ENCODE measurements around the gene GABRR2. TPM values are rescaled to one million over a fixed set of nuclear protein-coding genes. Genes with fewer than 3 reads are reported as not detected.
A peak's percentile ranks its signal among the peaks of the same experiment; 100 is the strongest.

GABRR2 gene
- total RNA-seq, 4 donors from 2014 or later: 0.26 to 1.7 (median 0.95) TPM; not detected in 1

- Histone ChIP-seq H3K4me1 (peaks cover 7 to 9% of the 10 kb centered on the region in 2 donors), H3K36me3 (no peaks in the 10 kb centered on the region), H3K27me3 (no peaks in the 10 kb centered on the region), H3K9me3 (no peaks in the 10 kb centered on the region), H3K4me3 (no peak overlapping the region), H3K27ac (no peak overlapping the region)
- DNase-seq: no peak
- intact Hi-C loops (cut with DNase I; ENCODE audit: low total_unique reads): no loop called here
- no peak for TF ChIP-seq POLR2A (IDR thresholded peaks at IDR 0.05)
- TF ChIP-seq CTCF (IDR thresholded peaks at IDR 0.05): no peak
Measured at GRCh38 chr6:89317067-89317466, 2.0 kb upstream of the GABRR2 start.

GRCh38 chr6:89314692-89315091, 407 bp downstream of the GABRR2 start:
- H3K27ac ChIP-seq: no peak overlapping the region
- H3K9me3 ChIP-seq: no peaks in the 10 kb centered on the region
- peaks cover 7 to 13% of the 10 kb centered on the region in 2 donors for H3K4me1 ChIP-seq
- TF ChIP-seq CTCF (IDR thresholded peaks at IDR 0.05): no peak
- TF ChIP-seq POLR2A (IDR thresholded peaks at IDR 0.05): no peak
- H3K27me3 ChIP-seq: no peaks in the 10 kb centered on the region
- intact Hi-C loops (cut with DNase I; ENCODE audit: low total_unique reads): no loop called here
- no peak for DNase-seq
- no peak overlapping the region for H3K4me3 ChIP-seq
- no peaks in the 10 kb centered on the region for H3K36me3 ChIP-seq

GRCh38 chr6:89313006-89313405, 2.1 kb downstream of the GABRR2 start:
- Histone ChIP-seq H3K27ac (peak overlapping the region; percentile 63 to 72), H3K27me3 (no peaks in the 10 kb centered on the region), H3K4me1 (peaks cover 7 to 13% of the 10 kb centered on the region in 2 donors), H3K4me3 (no peak overlapping the region), H3K9me3 (no peaks in the 10 kb centered on the region), H3K36me3 (no peaks in the 10 kb centered on the region)
- DNase-seq: no peak
- no peak for TF ChIP-seq CTCF (IDR thresholded peaks at IDR 0.05)
- no peak for TF ChIP-seq POLR2A (IDR thresholded peaks at IDR 0.05)
- intact Hi-C loops (cut with DNase I; ENCODE audit: low total_unique reads): no loop called here

GRCh38 chr6:89311853-89312531, 3.1 kb downstream of the GABRR2 start:
- Histone ChIP-seq H3K27ac (peak overlapping the region; percentile 63 to 72), H3K9me3 (no peaks in the 10 kb centered on the region), H3K4me3 (no peak overlapping the region), H3K36me3 (no peaks in the 10 kb centered on the region), H3K4me1 (peaks cover 7 to 13% of the 10 kb centered on the region in 2 donors), H3K27me3 (no peaks in the 10 kb centered on the region)
- peak; percentile 54 to 57 for DNase-seq
- TF ChIP-seq POLR2A (IDR thresholded peaks at IDR 0.05) (no peak), CTCF (IDR thresholded peaks at IDR 0.05) (peak; percentile 35 to 56 (median 52))
- intact Hi-C loops (cut with DNase I; ENCODE audit: low total_unique reads): no loop called here

GRCh38 chr6:89311530-89311852, 3.6 kb downstream of the GABRR2 start:
- no peaks in the 10 kb centered on the region for H3K9me3 ChIP-seq
- H3K4me3 ChIP-seq: no peak overlapping the region
- DNase-seq: no peak
- H3K27ac ChIP-seq: peak overlapping the region; percentile 63 to 72
- no peaks in the 10 kb centered on the region for H3K36me3 ChIP-seq
- H3K27me3 ChIP-seq: no peaks in the 10 kb centered on the region
- peaks cover 7 to 13% of the 10 kb centered on the region in 2 donors for H3K4me1 ChIP-seq
- intact Hi-C loops (cut with DNase I; ENCODE audit: low total_unique reads): no loop called here
- no peak for TF ChIP-seq CTCF (IDR thresholded peaks at IDR 0.05)
- TF ChIP-seq POLR2A (IDR thresholded peaks at IDR 0.05): no peak

All from uterus (tissue), 4 donors.